Esophagus muscularis mucosa (tissue), 4 donors: ENCODE results near the gene GLTP.

Source experiments
- EP300 ChIP-seq: sonication (generic); formaldehyde crosslinking; IDR thresholded peaks from one replicate; pipeline ENCODE4 v1.6.1; 2017; ENCODE audit warnings: antibody characterized with exemption
- POLR2AphosphoS5 ChIP-seq, 2 donors: sonication (generic); formaldehyde crosslinking; IDR thresholded peaks; one replicate each; pipeline ENCODE4 v1.6.1; 2017; ENCODE audit warnings: antibody characterized with exemption in 2 of 2
- TF ChIP-seq, protein P1 (sequence below), 3 experiments: fragments of 200-600 bp in 2 of 3; fragments of 450-650 bp in 1 of 3; sonication (generic) in 2 of 3; IDR thresholded peaks; one replicate each; pipeline ENCODE4 v1.5.1; 2017 to 2019; ENCODE audit warnings: antibody characterized with exemption in 3 of 3, mild to moderate bottlenecking in 2 of 3, moderate library complexity in 1 of 3

DNA sequence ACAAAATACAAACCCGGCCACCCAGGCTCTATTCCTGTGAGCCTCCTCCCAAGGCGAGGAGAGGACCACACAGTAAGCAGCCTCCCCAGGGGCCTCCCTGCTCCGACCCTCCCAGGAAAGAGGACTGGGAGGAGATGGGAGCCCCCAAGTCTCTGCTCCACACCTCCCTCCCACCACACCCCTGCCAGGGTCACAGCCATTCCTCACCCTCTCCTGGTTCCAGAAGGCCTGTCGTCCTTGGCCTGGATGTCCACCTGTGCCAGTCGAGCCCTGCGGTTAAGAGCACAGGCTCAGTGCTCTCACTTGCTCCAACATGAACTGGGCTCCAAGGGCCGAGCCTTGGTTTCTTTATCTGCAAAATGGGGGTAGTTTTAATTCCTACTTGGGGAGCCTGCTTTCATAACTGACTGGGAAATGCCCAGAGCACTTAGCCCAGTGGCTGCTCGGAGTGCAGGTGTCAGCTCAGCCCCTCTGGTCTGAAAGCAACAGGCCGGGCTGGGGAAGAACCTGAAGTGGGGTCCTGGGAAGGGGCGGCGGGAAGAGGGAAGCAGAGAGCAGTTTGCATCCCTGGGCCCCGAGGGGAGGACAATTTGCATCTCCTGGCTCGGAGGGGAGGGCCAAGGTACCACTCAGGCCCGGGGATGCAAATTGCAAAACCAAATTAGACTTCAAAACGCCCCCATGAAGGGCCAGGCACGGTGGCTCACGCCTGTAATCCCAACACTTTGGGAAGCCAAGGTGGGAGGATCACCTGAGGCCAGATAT is 43.3 kb upstream of the GLTP start:
- TF ChIP-seq, protein P1, sequence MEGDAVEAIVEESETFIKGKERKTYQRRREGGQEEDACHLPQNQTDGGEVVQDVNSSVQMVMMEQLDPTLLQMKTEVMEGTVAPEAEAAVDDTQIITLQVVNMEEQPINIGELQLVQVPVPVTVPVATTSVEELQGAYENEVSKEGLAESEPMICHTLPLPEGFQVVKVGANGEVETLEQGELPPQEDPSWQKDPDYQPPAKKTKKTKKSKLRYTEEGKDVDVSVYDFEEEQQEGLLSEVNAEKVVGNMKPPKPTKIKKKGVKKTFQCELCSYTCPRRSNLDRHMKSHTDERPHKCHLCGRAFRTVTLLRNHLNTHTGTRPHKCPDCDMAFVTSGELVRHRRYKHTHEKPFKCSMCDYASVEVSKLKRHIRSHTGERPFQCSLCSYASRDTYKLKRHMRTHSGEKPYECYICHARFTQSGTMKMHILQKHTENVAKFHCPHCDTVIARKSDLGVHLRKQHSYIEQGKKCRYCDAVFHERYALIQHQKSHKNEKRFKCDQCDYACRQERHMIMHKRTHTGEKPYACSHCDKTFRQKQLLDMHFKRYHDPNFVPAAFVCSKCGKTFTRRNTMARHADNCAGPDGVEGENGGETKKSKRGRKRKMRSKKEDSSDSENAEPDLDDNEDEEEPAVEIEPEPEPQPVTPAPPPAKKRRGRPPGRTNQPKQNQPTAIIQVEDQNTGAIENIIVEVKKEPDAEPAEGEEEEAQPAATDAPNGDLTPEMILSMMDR (IDR thresholded peaks at IDR 0.05) = no peak
- no peak for TF ChIP-seq POLR2AphosphoS5 (IDR thresholded peaks at IDR 0.05)
- no peak for TF ChIP-seq EP300
